H9 (cell line): ENCODE data around the gene NDUFA6. TPM values are rescaled to one million over a fixed set of nuclear protein-coding genes. Genes with fewer than 3 reads are reported as not detected.
A peak's percentile ranks its signal among the peaks of the same experiment; 100 is the strongest.

ENCODE experiments used
- DNase-seq: peaks from one replicate; pipeline ENCODE4 v3.0.0-alpha.2; 2017
- H2AFZ ChIP-seq: one replicate; pipeline ENCODE4 v1.6.1; 2013; ENCODE audit warnings: mild to moderate bottlenecking, low read length, control low read depth, moderate library complexity
- H2AK5ac ChIP-seq: 2 replicates; pipeline ENCODE4 v1.6.1; 2013; ENCODE audit warnings: low read length, control low read depth, mixed read lengths; ENCODE audit not compliant: insufficient read length
- H2BK120ac ChIP-seq: one replicate; pipeline ENCODE4 v1.6.1; 2013; ENCODE audit warnings: low read depth, mild to moderate bottlenecking, low read length, control low read depth, inconsistent platforms; ENCODE audit not compliant: poor library complexity, severe bottlenecking
- H2BK12ac ChIP-seq: 2 replicates; pipeline ENCODE4 v1.6.1; 2013; ENCODE audit warnings: low read length, control low read depth, mixed read lengths, low read depth; ENCODE audit not compliant: insufficient read length
- H2BK15ac ChIP-seq: 2 replicates; pipeline ENCODE4 v1.6.1; 2013; ENCODE audit warnings: low read depth, low read length, control low read depth
- H2BK20ac ChIP-seq: one replicate; pipeline ENCODE4 v1.6.1; 2013; ENCODE audit warnings: low read depth, mild to moderate bottlenecking, low read length, control low read depth, inconsistent platforms; ENCODE audit not compliant: poor library complexity, severe bottlenecking
- H2BK5ac ChIP-seq: 2 replicates; pipeline ENCODE4 v1.6.1; 2013; ENCODE audit warnings: low read length, control low read depth, mixed read lengths; ENCODE audit not compliant: insufficient read length
- H3K14ac ChIP-seq: 2 replicates; pipeline ENCODE4 v1.6.1; 2013; ENCODE audit warnings: low read length, control low read depth; ENCODE audit not compliant: insufficient read depth
- H3K18ac ChIP-seq: 2 replicates; pipeline ENCODE4 v1.6.1; 2013; ENCODE audit warnings: low read depth, mild to moderate bottlenecking, mixed read lengths, low read length, control low read depth; ENCODE audit not compliant: insufficient read length
- H3K23ac ChIP-seq: 2 replicates; pipeline ENCODE4 v1.6.1; 2013; ENCODE audit warnings: low read length, control low read depth, mixed read lengths, low read depth; ENCODE audit not compliant: insufficient read length
- H3K23me2 ChIP-seq: 2 replicates; pipeline ENCODE4 v1.6.1; 2013; ENCODE audit warnings: low read depth, mild to moderate bottlenecking, mixed read lengths, low read length, control low read depth; ENCODE audit not compliant: insufficient read length, poor library complexity, severe bottlenecking
- H3K27ac ChIP-seq: 2 replicates; pipeline ENCODE4 v1.5.1; 2013; ENCODE audit warnings: low read length, control low read depth, mixed read lengths, low read depth; ENCODE audit not compliant: insufficient read length
- H3K27me3 ChIP-seq: 2 replicates; pipeline ENCODE4 v1.6.1; 2013; ENCODE audit warnings: low read length, control low read depth, inconsistent platforms; ENCODE audit not compliant: insufficient read depth
- H3K4ac ChIP-seq: 2 replicates; pipeline ENCODE4 v1.6.1; 2013; ENCODE audit warnings: low read depth, mild to moderate bottlenecking, control low read depth, inconsistent platforms, low read length, moderate library complexity
- H3K4me1 ChIP-seq: 2 replicates; pipeline ENCODE4 v1.6.1; 2013; ENCODE audit warnings: low read length, control low read depth, inconsistent platforms; ENCODE audit not compliant: insufficient read depth
- H3K4me2 ChIP-seq: 2 replicates; pipeline ENCODE4 v1.6.1; 2013; ENCODE audit warnings: low read length, control low read depth, mixed read lengths; ENCODE audit not compliant: insufficient read length, insufficient read depth
- H3K56ac ChIP-seq: 2 replicates; pipeline ENCODE4 v1.6.1; 2013; ENCODE audit warnings: low read depth, mild to moderate bottlenecking, mixed read lengths, low read length, control low read depth; ENCODE audit not compliant: insufficient read length
- H3K79me1 ChIP-seq: 2 replicates; pipeline ENCODE4 v1.6.1; 2013; ENCODE audit warnings: low read depth, mild to moderate bottlenecking, moderate library complexity, low read length, control low read depth, inconsistent platforms; ENCODE audit not compliant: insufficient read depth, poor library complexity, severe bottlenecking
- H3K79me2 ChIP-seq: 2 replicates; pipeline ENCODE4 v1.6.1; 2013; ENCODE audit warnings: low read length, control low read depth, inconsistent platforms; ENCODE audit not compliant: insufficient read depth
- H3K9ac ChIP-seq: 2 replicates; pipeline ENCODE4 v1.6.1; 2013; ENCODE audit warnings: low read length, control low read depth, mixed read lengths; ENCODE audit not compliant: insufficient read length; ENCODE audit errors: extremely low read depth
- H3K9me3 ChIP-seq: one replicate; pipeline ENCODE4 v1.6.1; 2013; ENCODE audit warnings: low read depth, low read length, inconsistent platforms; ENCODE audit not compliant: control insufficient read depth
- H3T11ph ChIP-seq: one replicate; pipeline ENCODE4 v1.6.1; 2013; ENCODE audit warnings: mild to moderate bottlenecking, low read length, control low read depth, inconsistent platforms
- H4K20me1 ChIP-seq: one replicate; pipeline ENCODE4 v1.6.1; 2013; ENCODE audit not compliant: control insufficient read depth, insufficient read length, insufficient read depth
- H4K5ac ChIP-seq: 2 replicates; pipeline ENCODE4 v1.6.1; 2013; ENCODE audit warnings: low read depth, mild to moderate bottlenecking, mixed read lengths, low read length, control low read depth; ENCODE audit not compliant: insufficient read length
- H4K8ac ChIP-seq: replicated peaks from 2 replicates; pipeline ENCODE4 v1.6.1; 2013; ENCODE audit warnings: low read length, control low read depth, mixed read lengths, low read depth; ENCODE audit not compliant: insufficient read length
- H4K91ac ChIP-seq: 2 replicates; pipeline ENCODE4 v1.6.1; 2013; ENCODE audit warnings: low read depth, mild to moderate bottlenecking, moderate library complexity, mixed read lengths, low read length, control low read depth; ENCODE audit not compliant: insufficient read length
- H3K27ac Mint-ChIP-seq, 3 experiments: 2 replicates in 2 of 3; 3 replicates in 1 of 3; pipeline ENCODE4 v1.8.0; 2020 to 2021; ENCODE audit warnings: mixed read lengths in 3 of 3, mild to moderate bottlenecking in 1 of 3, moderate library complexity in 1 of 3
- H3K27me3 Mint-ChIP-seq: 2 replicates; pipeline ENCODE4 v1.8.0; 2021; ENCODE audit warnings: low read depth, mild to moderate bottlenecking, moderate library complexity, mixed read lengths
- H3K36me3 Mint-ChIP-seq, 3 experiments: 2 replicates in 2 of 3; 3 replicates in 1 of 3; pipeline ENCODE4 v1.8.0; 2020 to 2021; ENCODE audit warnings: low read depth in 3 of 3, mixed read lengths in 3 of 3; ENCODE audit not compliant: insufficient read depth in 1 of 3
- H3K4me1 Mint-ChIP-seq, 2 experiments: 2 replicates each; pipeline ENCODE4 v1.8.0; 2020; ENCODE audit warnings: mixed read lengths in 2 of 2
- H3K4me3 Mint-ChIP-seq, 2 experiments: 2 replicates in 1 of 2; 3 replicates in 1 of 2; pipeline ENCODE4 v1.8.0; 2020 to 2021; ENCODE audit warnings: mild to moderate bottlenecking in 2 of 2, mixed read lengths in 2 of 2, moderate library complexity in 1 of 2
- H3K9me3 Mint-ChIP-seq, 2 experiments: 2 replicates in 1 of 2; 3 replicates in 1 of 2; pipeline ENCODE4 v1.8.0; 2020; ENCODE audit warnings: mild to moderate bottlenecking in 2 of 2, mixed read lengths in 2 of 2, moderate library complexity in 1 of 2
- CTCF ChIP-seq: fragments of 200-600 bp; sonication (generic); conservative IDR thresholded peaks from 3 replicates; pipeline ENCODE4 v1.8.0; 2021; ENCODE audit warnings: antibody characterized with exemption, mild to moderate bottlenecking
- WGBS: extraction: QIAGEN DNeasy Blood & Tissue Kit; methylation state at CpG from one replicate; pipeline ENCODE4 v1.1.7; 2013; ENCODE audit warnings: missing lambda C conversion rate, low lambda C conversion rate, mixed read lengths; ENCODE audit not compliant: insufficient read length; ENCODE audit errors: extremely low coverage; 5-methylcytosine and 5-hydroxymethylcytosine counted together
- total RNA-seq: library from RNA; stranded (reverse); gene quantifications from 2 replicates; pipeline ENCODE4 v1.2.1, GENCODE V29; 2021

Gene NDUFA6
- total RNA-seq, 1 experiment from 2014 or later: 91.7 TPM

GRCh38 chr22:42064629-42065028 lies 25.9 kb downstream of the NDUFA6 start:
- no peak for DNase-seq
- no peaks in the 10 kb centered on the region for H3K9me3 ChIP-seq
- H3K4me1 Mint-ChIP-seq: peaks cover 14 to 18% of the 10 kb centered on the region in 2 experiments
- H3K14ac ChIP-seq: no peak overlapping the region
- peak overlapping the region; percentile 10 for H3K4me2 ChIP-seq
- H3K9ac ChIP-seq: no peak overlapping the region
- WGBS: no CpG with 5 or more reads among the region's 1 CpG
- no peaks in the 10 kb centered on the region; the same call in 1 of the 2 replicates for H3K27me3 Mint-ChIP-seq
- H3K79me1 ChIP-seq: no peaks in the 10 kb centered on the region
- H2AK5ac ChIP-seq: no peak overlapping the region
- no peak overlapping the region for H2BK120ac ChIP-seq
- peaks cover 1% of the 10 kb centered on the region for H4K20me1 ChIP-seq
- no peak overlapping the region for H4K91ac ChIP-seq
- no peak overlapping the region for H3T11ph ChIP-seq
- H3K4me3 Mint-ChIP-seq: no peak overlapping the region; a peak in 1 of 5 replicates
- H4K8ac ChIP-seq: no peak overlapping the region
- H2AFZ ChIP-seq: no peak overlapping the region
- peaks cover 10% of the 10 kb centered on the region; the same call in 1 of the 2 replicates for H3K4me1 ChIP-seq
- no peak overlapping the region for H2BK20ac ChIP-seq
- no peak for TF ChIP-seq CTCF
- peak overlapping the region; percentile 33 for H3K27ac ChIP-seq
- no peaks in the 10 kb centered on the region for H3K27me3 ChIP-seq
- no peak overlapping the region for H3K4ac ChIP-seq
- H3K79me2 ChIP-seq: no peaks in the 10 kb centered on the region
- no peaks in the 10 kb centered on the region; a peak in 2 of 5 replicates for H3K9me3 Mint-ChIP-seq
- H2BK15ac ChIP-seq: no peak overlapping the region
- no peak overlapping the region for H2BK5ac ChIP-seq
- no peak overlapping the region for H4K5ac ChIP-seq
- H2BK12ac ChIP-seq: no peak overlapping the region
- H3K23ac ChIP-seq: no peak overlapping the region
- H3K23me2 ChIP-seq: no peaks in the 10 kb centered on the region
- H3K56ac ChIP-seq: no peak overlapping the region
- peaks cover 30 to 64% (median 55%) of the 10 kb centered on the region in 3 experiments for H3K36me3 Mint-ChIP-seq
- no peak overlapping the region for H3K18ac ChIP-seq
- no peak overlapping the region for H3K27ac Mint-ChIP-seq
